Panc1 (cell line): Measurements from ENCODE around the gene PTPRK. TPM values are rescaled to one million over a fixed set of nuclear protein-coding genes. Genes with fewer than 3 reads are reported as not detected.

Experiments used
- ATAC-seq: fragments of 200-7000 bp; cut with Tn5 transposase; 2 replicates; pipeline ENCODE4 v1.9.1; 2020; ENCODE audit warnings: mild to moderate bottlenecking, moderate library complexity
- BruUV-seq: library from RNA; stranded (reverse); fragments of 400-500 nt; replicated peaks from 2 replicates; lab custom pipeline; 2021; lab: Mats Ljungman, UMichigan
- CTCF ChIA-PET: fragments of 300-600 bp; sonication (Branson Sonifier 250); formaldehyde crosslinking; loops from one replicate; lab custom pipeline; 2022; ENCODE audit warnings: antibody characterized with exemption; lab: Charles Lee
- POLR2A ChIA-PET: fragments of 300-600 bp; sonication (Branson Sonifier 250); formaldehyde crosslinking; loops from one replicate; lab custom pipeline; 2022; ENCODE audit warnings: antibody characterized with exemption; lab: Charles Lee
- DNase-seq: peaks from one replicate; pipeline ENCODE4 v3.0.0-alpha.2; 2010; ENCODE audit warnings: low read depth, low spot score
- H3K27ac ChIP-seq: 2 replicates; pipeline ENCODE4 v1.5.1; 2011; ENCODE audit warnings: mild to moderate bottlenecking, low read length, inconsistent platforms
- H3K27me3 ChIP-seq: fragments of 200-500 bp; sonication (Bioruptor generic); 2 replicates; pipeline ENCODE4 v1.6.0; 2014; ENCODE audit warnings: low read length, inconsistent platforms; ENCODE audit not compliant: control insufficient read depth, insufficient read depth
- H3K36me3 ChIP-seq: fragments of 200-500 bp; sonication (Bioruptor generic); 2 replicates; pipeline ENCODE4 v1.5.1; 2014; ENCODE audit warnings: inconsistent platforms, mild to moderate bottlenecking, low read length, moderate library complexity; ENCODE audit not compliant: control insufficient read depth, insufficient read depth
- H3K4me1 ChIP-seq: 2 replicates; pipeline ENCODE4 v1.5.1; 2011; ENCODE audit warnings: inconsistent platforms, mild to moderate bottlenecking, low read length, moderate library complexity; ENCODE audit not compliant: control insufficient read depth, insufficient read depth
- H3K4me3 ChIP-seq, 2 experiments: 2 replicates each; pipeline ENCODE4 v1.5.1; 2011 to 2012; ENCODE audit warnings: low read depth in 2 of 2, low read length in 2 of 2, mild to moderate bottlenecking in 2 of 2, inconsistent platforms in 1 of 2, moderate library complexity in 1 of 2
- H3K9me3 ChIP-seq: fragments of 200-500 bp; sonication (Bioruptor generic); 2 replicates; pipeline ENCODE4 v1.5.1; 2014; ENCODE audit warnings: low read depth, mild to moderate bottlenecking, inconsistent platforms, low read length, moderate library complexity; ENCODE audit not compliant: control insufficient read depth, insufficient read depth
- CTCF ChIP-seq: fragments of 450-650 bp; IDR thresholded peaks from 2 replicates; pipeline ENCODE4 v1.5.1; 2017; ENCODE audit warnings: mild to moderate bottlenecking
- POLR2AphosphoS5 ChIP-seq: IDR thresholded peaks from 2 replicates; pipeline ENCODE4 v1.6.1; 2012; ENCODE audit warnings: mild to moderate bottlenecking, low read depth, low read length, moderate library complexity
- SIN3A ChIP-seq: IDR thresholded peaks from 2 replicates; pipeline ENCODE4 v1.6.1; 2012; ENCODE audit warnings: low read depth, mild to moderate bottlenecking, low read length, moderate library complexity, borderline replicate concordance; ENCODE audit not compliant: insufficient read depth
- TCF7L2 ChIP-seq: IDR thresholded peaks from 2 replicates; pipeline ENCODE4 v1.6.1; 2011; ENCODE audit warnings: mild to moderate bottlenecking, low read depth, low read length, inconsistent platforms
- in situ Hi-C: cut with HindIII; loops from 2 replicates; pipeline ENCODE4 v1.10.0; 2016; ENCODE audit warnings: low sequenced_read_pairs, low pct_unique_long_range_greater_than_20kb
- intact Hi-C: fragments of 100-400 bp; cut with micrococcal nuclease; formaldehyde crosslinking; loops from one replicate; pipeline ENCODE4 v1.10.0; 2022; ENCODE audit not compliant: unreplicated experiment
- total RNA-seq: library from RNA; stranded (reverse); gene quantifications from one replicate; pipeline ENCODE4 v1.2.1, GENCODE V29; 2021; ENCODE audit not compliant: unreplicated experiment
- TF ChIP-seq, protein P1 (sequence below), 2 experiments: IDR thresholded peaks; 2 replicates each; pipeline ENCODE4 v1.6.1; 2011 to 2012; ENCODE audit warnings: low read depth in 2 of 2, control low read depth in 1 of 2, low read length in 1 of 2, mild to moderate bottlenecking in 1 of 2, moderate library complexity in 1 of 2; ENCODE audit not compliant: insufficient read depth in 1 of 2

PTPRK gene
- total RNA-seq, 1 experiment from 2014 or later, result 61.8 TPM

- no peaks in the 10 kb centered on the region for H3K27me3 ChIP-seq
- H3K9me3 ChIP-seq, result no peaks in the 10 kb centered on the region
- intact Hi-C loops, result no loop called here
- in situ Hi-C loops, result no loop called here
- ChIA-PET POLR2A (interaction anchor here (0.6 kb wide), 1 partner anchor 234 kb away, joined by 4 read pairs; no protein-coding TSS in a partner anchor), CTCF (no interaction called here)
- ATAC-seq (no peak), DNase-seq (no peak)
- no peaks in the 10 kb centered on the region for H3K4me1 ChIP-seq
- TF ChIP-seq SIN3A (no peak), TCF7L2 (no peak), POLR2AphosphoS5 (no peak)
- no peaks in the 10 kb centered on the region for H3K36me3 ChIP-seq
- no peak overlapping the region for H3K4me3 ChIP-seq
- no TSS peak for BruUV-seq
- no peak overlapping the region for H3K27ac ChIP-seq
Measured at GRCh38 chr6:128259730-128260685, 260.4 kb downstream of the PTPRK start.

GRCh38 chr6:128259029-128259724 lies 261.2 kb downstream of the PTPRK start:
- ChIA-PET CTCF (no interaction called here), POLR2A (no interaction called here)
- no peak overlapping the region for H3K27ac ChIP-seq
- DNase-seq (no peak), ATAC-seq (no peak)
- no peaks in the 10 kb centered on the region for H3K9me3 ChIP-seq
- in situ Hi-C loops, result no loop called here
- no peaks in the 10 kb centered on the region for H3K4me1 ChIP-seq
- no peak overlapping the region for H3K4me3 ChIP-seq
- intact Hi-C loops, result no loop called here
- H3K27me3 ChIP-seq, result no peaks in the 10 kb centered on the region
- H3K36me3 ChIP-seq, result no peaks in the 10 kb centered on the region
- no TSS peak for BruUV-seq
- TF ChIP-seq, protein P1, sequence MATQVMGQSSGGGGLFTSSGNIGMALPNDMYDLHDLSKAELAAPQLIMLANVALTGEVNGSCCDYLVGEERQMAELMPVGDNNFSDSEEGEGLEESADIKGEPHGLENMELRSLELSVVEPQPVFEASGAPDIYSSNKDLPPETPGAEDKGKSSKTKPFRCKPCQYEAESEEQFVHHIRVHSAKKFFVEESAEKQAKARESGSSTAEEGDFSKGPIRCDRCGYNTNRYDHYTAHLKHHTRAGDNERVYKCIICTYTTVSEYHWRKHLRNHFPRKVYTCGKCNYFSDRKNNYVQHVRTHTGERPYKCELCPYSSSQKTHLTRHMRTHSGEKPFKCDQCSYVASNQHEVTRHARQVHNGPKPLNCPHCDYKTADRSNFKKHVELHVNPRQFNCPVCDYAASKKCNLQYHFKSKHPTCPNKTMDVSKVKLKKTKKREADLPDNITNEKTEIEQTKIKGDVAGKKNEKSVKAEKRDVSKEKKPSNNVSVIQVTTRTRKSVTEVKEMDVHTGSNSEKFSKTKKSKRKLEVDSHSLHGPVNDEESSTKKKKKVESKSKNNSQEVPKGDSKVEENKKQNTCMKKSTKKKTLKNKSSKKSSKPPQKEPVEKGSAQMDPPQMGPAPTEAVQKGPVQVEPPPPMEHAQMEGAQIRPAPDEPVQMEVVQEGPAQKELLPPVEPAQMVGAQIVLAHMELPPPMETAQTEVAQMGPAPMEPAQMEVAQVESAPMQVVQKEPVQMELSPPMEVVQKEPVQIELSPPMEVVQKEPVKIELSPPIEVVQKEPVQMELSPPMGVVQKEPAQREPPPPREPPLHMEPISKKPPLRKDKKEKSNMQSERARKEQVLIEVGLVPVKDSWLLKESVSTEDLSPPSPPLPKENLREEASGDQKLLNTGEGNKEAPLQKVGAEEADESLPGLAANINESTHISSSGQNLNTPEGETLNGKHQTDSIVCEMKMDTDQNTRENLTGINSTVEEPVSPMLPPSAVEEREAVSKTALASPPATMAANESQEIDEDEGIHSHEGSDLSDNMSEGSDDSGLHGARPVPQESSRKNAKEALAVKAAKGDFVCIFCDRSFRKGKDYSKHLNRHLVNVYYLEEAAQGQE (IDR thresholded peaks at IDR 0.05; ENCODE audit: insufficient read depth in 1 of 2, low read depth in 2 of 2, low read length in 1 of 2), result no peak
- TF ChIP-seq SIN3A, result no peak
- no peak for TF ChIP-seq TCF7L2
- TF ChIP-seq CTCF, result no peak
- TF ChIP-seq POLR2AphosphoS5, result no peak
